ENCODE measurements around the gene RAC3.

DNA sequence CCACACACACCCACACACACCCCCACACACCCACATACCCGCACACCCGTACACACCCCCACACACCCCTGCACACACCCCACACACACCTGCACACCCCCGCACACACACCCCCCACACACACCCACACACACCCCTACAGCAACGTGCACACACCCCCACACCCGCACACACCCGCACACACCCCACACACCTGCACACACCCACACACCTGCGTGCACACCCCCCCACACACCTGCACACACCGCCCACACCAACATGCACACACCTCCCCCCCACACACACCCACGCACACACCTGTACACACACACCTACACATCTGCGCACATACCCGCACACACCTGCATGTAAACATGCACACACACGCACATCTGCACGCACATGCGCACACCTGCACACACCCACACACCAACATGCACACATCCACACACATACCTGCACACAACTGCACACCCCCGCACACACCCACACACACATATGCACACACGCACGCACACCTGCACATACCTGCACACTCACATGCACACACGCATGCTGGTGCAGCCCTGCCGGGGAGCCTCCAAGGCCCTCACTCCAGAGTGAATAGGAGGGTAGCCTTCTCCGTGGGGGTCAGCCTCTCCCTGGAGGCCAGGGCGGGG lies 46.6 kb upstream of the RAC3 start:
- TF ChIP-seq, protein P1, sequence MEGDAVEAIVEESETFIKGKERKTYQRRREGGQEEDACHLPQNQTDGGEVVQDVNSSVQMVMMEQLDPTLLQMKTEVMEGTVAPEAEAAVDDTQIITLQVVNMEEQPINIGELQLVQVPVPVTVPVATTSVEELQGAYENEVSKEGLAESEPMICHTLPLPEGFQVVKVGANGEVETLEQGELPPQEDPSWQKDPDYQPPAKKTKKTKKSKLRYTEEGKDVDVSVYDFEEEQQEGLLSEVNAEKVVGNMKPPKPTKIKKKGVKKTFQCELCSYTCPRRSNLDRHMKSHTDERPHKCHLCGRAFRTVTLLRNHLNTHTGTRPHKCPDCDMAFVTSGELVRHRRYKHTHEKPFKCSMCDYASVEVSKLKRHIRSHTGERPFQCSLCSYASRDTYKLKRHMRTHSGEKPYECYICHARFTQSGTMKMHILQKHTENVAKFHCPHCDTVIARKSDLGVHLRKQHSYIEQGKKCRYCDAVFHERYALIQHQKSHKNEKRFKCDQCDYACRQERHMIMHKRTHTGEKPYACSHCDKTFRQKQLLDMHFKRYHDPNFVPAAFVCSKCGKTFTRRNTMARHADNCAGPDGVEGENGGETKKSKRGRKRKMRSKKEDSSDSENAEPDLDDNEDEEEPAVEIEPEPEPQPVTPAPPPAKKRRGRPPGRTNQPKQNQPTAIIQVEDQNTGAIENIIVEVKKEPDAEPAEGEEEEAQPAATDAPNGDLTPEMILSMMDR (IDR thresholded peaks at IDR 0.05; ENCODE audit: insufficient read depth, low read length, poor library complexity, severe bottlenecking) = no peak
- no peak for TF ChIP-seq EZH2phosphoT487 (conservative IDR thresholded peaks at IDR 0.05; ENCODE audit: low read length)
